Mesenteric fat pad (tissue), 1 donor: ENCODE measurements around the gene EXPH5. TPM values are rescaled to one million over a fixed set of nuclear protein-coding genes. Genes with fewer than 3 reads are reported as not detected.

Experiments used
- DNase-seq: peaks from one replicate; pipeline ENCODE4 v3.0.0-alpha.2; 2020; ENCODE audit warnings: low spot score
- total RNA-seq: library from RNA; stranded (reverse); fragmentation: NEBNext Ultra II Directional; extraction: Animal tissue kit (Norgen Biotek cat#: 25700); gene quantifications from one replicate; pipeline ENCODE4 v1.2.1, GENCODE V29; 2021
- donor health status: DM: yes; HTN: yes; CAD: no.

The EXPH5 gene
- total RNA-seq, 1 donor from 2014 or later = 0.87 TPM

- DNase-seq = no peak
Observed at GRCh38 chr11:108516125-108516524, 77.4 kb downstream of the EXPH5 start.

- DNase-seq = no peak
Observed at GRCh38 chr11:108512708-108513107, 80.9 kb downstream of the EXPH5 start.

GRCh38 chr11:108511851-108512474 lies 81.6 kb downstream of the EXPH5 start:
- no peak for DNase-seq

DNA sequence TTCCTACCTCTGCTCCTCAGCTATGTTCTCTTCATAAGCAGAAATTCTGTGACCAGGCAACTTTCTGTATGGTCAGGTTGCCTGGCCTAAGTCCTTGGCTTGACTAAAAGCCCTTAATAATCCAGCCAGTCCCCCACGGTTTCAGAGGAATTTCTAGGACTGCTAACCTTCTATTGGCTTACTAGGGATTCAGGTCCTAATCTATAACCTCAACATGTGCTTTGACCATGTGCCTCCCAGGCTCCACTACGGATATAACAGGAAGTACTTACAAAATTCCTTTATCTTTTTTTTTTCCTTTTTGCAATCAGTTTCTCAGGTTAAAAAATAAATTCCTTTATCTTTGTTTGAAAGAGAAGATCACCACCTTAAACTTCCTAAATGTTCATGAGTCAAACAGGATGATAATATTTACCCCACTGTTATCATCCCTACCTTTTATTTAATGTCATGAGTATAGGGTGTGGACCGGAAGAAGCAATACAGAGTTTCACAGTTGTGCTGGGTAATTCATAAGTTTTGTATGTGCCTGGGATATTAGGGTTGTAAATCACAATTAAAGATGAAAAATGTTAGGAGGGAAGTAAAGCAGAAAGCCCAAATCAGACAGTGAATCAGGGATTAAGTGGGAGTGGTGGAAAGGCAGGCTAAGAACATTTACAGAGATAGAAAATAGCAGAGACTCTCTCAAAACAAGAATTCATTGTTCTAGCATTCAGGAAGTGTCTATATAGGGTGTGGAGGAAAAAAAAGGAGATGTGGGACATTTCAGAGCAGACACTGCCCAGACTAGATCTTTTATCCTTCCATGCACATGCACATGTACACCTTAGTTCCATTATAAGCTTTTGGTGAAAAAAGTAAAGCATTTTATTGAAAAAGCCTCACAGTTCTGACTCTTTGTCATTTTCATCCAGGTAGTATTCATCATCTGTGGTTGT lies 84.6 kb downstream of the EXPH5 start:
- DNase-seq = no peak

GRCh38 chr11:108501396-108501795 lies 92.2 kb downstream of the EXPH5 start:
- no peak for DNase-seq

- DNase-seq = no peak
Observed at GRCh38 chr11:108500721-108501120, 92.8 kb downstream of the EXPH5 start.

DNA sequence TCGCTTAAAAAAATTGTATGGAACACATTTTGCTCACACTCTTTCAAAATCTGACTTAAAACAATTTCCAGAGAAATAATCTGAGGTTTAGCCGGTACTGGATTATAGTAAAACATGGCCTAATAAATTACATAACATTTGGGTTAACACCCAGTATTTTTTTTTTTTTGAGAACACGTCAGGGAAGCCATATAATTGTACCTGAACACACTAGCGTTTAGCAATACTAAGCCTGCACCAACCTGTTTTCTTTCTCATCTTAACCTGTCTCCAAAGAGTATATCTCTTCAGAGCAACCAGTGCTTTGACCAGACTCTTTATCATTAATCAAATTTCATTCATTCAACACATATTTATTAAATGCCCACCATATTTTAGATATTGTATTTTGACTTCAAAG lies 93.4 kb downstream of the EXPH5 start:
- DNase-seq = no peak

DNA sequence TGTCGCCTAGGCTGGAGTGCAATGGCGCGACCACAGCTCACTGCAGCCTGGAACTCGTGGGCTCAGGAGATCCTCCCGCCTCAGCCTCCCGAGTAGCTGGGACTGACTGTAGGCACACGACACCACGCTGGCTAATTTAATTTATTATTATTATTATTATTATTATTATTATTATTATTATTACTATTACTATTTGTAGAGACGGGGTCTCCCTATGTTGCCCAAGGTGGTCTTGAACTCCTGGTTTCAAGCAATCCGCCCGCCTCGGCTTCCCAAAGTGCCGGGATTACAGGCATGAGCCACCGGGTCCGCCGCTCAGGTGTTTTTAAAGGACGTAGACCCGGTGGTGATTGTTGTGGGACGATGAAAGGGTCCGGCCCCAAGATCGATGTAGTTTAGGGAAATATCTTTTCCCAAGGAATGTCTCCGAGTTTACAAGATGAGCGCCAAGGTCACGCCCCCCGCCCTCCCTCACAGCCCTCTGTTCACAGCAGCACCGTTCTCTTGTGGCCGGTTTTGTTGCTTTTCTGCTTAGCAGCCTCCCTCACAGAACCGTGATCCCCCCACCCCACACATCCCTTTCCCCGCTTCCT lies 94.7 kb downstream of the EXPH5 start:
- no peak for DNase-seq

DNA sequence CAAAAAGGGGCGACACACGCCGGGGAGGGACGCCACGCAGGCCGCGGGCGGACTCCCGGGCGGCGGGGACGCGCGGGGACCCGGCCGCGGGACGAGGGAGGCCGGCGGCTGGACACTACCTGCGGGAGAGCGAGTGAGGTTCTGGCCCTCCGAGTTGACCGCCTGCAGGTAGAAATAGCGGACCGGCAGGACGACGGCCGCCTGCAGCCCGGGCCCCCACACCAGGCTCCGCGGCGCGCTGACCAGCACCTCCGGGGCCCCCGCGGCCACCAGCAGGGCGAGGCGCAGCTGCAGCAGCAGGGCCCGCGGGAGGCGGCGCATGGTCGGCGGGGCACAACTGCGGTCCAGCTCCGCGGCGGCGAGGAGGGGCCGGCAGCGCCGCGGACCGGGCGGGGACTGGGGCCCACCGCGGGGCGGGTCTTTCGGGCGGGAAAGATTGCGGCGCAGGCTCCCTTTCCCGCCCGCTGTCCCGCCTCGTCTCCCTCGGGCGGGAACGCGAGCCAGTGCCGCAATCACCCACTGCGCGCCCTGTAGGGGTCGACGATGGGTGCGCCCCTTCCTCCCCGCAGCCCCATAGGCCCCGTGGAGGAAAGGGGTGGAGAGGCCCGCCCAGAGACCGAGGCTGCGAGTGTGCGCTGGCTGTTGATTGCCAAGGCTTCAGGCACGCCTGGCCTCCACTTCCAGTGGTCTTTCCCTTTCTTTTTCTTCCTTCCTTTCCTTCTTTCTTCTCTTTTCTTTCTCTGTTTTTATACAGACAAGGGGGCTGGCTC lies 95.3 kb downstream of the EXPH5 start, which contains the start of gene POGLUT3:
Gene POGLUT3, minus strand, starts transcription at position 339 of the 770 bp plus-strand sequence. Its CDS starts 18 bp downstream, at position 321.
- no peak for DNase-seq

GRCh38 chr11:108497317-108498045 lies 96.1 kb downstream of the EXPH5 start:
- DNase-seq = peak; percentile 92

- DNase-seq = no peak
Observed at GRCh38 chr11:108496643-108497256, 96.8 kb downstream of the EXPH5 start.

DNA sequence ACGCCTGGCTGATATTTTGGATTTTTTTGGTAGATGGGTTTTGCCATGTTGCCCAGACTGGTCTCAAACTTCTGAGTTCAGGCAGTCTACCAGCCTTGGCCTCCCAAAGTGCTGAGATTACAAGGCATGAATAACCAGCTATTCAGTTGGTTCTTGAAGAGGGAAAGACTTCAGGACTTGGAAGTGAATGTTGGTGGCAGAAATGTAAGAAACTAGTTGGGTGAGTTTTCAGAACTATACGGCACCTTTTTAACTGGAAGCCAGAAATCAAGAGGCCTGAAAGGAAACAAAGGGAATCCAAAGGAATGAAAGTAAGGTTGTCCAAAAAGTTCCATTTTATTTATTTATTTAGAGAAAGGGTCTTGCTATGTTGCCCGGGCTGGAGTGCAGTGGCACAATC lies 98.2 kb downstream of the EXPH5 start:
- no peak for DNase-seq

GRCh38 chr11:108494182-108494581 lies 99.4 kb downstream of the EXPH5 start:
- no peak for DNase-seq

DNA sequence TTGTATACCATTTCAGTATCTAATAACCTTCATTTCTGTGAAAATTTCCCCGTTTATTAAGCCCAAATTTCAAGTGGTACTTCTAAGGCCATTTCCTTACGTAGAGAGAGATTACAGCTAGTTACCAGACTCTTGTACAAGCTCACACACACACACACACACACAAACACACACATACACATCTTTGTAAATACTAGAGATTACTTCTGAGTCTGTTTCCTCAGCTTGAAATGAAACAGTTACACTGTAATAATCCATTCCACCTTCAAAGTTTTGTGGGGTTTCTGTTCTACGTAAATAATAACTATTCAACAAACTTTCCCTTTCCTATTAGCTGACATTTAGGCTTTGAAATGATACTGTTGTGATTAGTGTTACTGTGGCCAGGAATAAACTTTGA lies 101.6 kb downstream of the EXPH5 start:
- no peak for DNase-seq

- no peak for DNase-seq
Observed at GRCh38 chr11:108486828-108487227, 106.7 kb downstream of the EXPH5 start.

GRCh38 chr11:108486331-108486730 lies 107.2 kb downstream of the EXPH5 start:
- no peak for DNase-seq

- no peak for DNase-seq
Observed at GRCh38 chr11:108483163-108483562, 110.4 kb downstream of the EXPH5 start.

DNA sequence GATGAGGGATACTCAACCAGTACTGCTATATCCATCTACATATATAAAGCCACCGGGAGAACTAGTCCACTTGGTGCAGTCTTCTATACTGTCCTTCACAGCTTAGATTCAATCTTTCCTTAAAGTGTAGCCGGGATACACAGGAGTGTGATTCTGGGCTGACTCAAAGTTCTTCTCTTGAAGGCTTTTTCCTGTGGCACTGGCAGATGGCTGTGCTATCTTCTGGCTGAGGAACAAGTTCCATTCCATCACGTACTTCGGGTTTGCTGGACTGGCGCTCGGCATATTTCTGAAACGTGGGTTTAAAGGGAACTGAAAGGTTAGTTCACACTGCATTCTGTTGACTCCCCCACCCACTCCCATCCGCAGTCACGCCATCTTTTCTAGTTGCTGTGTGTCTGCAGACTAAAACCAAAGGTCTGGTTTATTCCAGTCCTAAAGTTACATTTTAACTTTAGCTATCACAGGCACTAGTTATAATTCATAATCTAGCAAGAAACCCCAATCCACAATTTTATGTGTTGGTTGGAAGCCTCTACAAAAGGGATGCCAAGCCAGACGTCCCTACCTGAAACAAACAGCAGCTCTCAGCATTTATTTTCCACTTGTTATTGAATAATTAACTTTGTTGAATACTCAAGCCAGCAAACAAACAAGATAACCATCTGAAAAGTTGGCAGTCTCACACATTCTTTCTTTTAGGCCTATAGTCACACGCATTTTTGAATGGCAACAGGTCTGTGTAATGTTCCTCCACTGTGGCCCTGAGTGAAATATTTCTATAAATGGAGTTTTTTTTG lies 118.7 kb downstream of the EXPH5 start:
- no peak for DNase-seq

GRCh38 chr11:108472681-108473080 lies 120.9 kb downstream of the EXPH5 start:
- DNase-seq = no peak
